Neuronal stem cell (in vitro differentiated cells): ENCODE measurements around the gene PPP3CA.

Source experiments
- DNase-seq: peaks from one replicate; pipeline ENCODE4 v3.0.0-alpha.2; 2013; ENCODE audit warnings: low spot score
- H2AFZ ChIP-seq: one replicate; pipeline ENCODE4 v1.6.1; 2013; ENCODE audit warnings: mild to moderate bottlenecking, low read length, inconsistent platforms
- H2AK5ac ChIP-seq: 2 replicates; pipeline ENCODE4 v1.6.1; 2013; ENCODE audit warnings: low read depth, mild to moderate bottlenecking, inconsistent platforms, low read length, moderate library complexity, mixed read lengths
- H2BK120ac ChIP-seq: 2 replicates; pipeline ENCODE4 v1.6.1; 2013; ENCODE audit warnings: low read depth, mild to moderate bottlenecking, inconsistent platforms, low read length, moderate library complexity, mixed read lengths
- H2BK12ac ChIP-seq: one replicate; pipeline ENCODE4 v1.6.1; 2013; ENCODE audit warnings: low read length, inconsistent platforms
- H2BK15ac ChIP-seq: 2 replicates; pipeline ENCODE4 v1.6.1; 2013; ENCODE audit warnings: mild to moderate bottlenecking, low read length, inconsistent platforms, mixed read lengths
- H2BK5ac ChIP-seq: one replicate; pipeline ENCODE4 v1.6.1; 2013; ENCODE audit warnings: inconsistent platforms, mild to moderate bottlenecking, low read length, moderate library complexity
- H3K14ac ChIP-seq: one replicate; pipeline ENCODE4 v1.6.1; 2013; ENCODE audit warnings: low read length, inconsistent platforms
- H3K18ac ChIP-seq: 2 replicates; pipeline ENCODE4 v1.6.1; 2013; ENCODE audit warnings: low read length, inconsistent platforms
- H3K23ac ChIP-seq: 2 replicates; pipeline ENCODE4 v1.6.1; 2013; ENCODE audit warnings: low read depth, mild to moderate bottlenecking, mixed read lengths, low read length, inconsistent platforms; ENCODE audit not compliant: poor library complexity
- H3K27ac ChIP-seq: replicated peaks from 3 replicates; pipeline ENCODE4 v1.5.1; 2013; ENCODE audit warnings: low read length, inconsistent platforms
- H3K27me3 ChIP-seq, 3 experiments: 2 replicates each; pipeline ENCODE4 v1.6.1; 2013; ENCODE audit warnings: low read length in 3 of 3, mild to moderate bottlenecking in 2 of 3, inconsistent platforms in 1 of 3, low read depth in 1 of 3, mixed read lengths in 1 of 3, moderate library complexity in 1 of 3; ENCODE audit not compliant: control insufficient read depth in 3 of 3, insufficient read depth in 3 of 3
- H3K36me3 ChIP-seq, 2 donors: replicated peaks in 1 of 2; 2 replicates each; pipeline ENCODE4 v1.6.1; 2013; ENCODE audit warnings: low read length in 2 of 2; ENCODE audit not compliant: control insufficient read depth in 2 of 2, insufficient read depth in 2 of 2
- H3K4ac ChIP-seq: 2 replicates; pipeline ENCODE4 v1.6.1; 2013; ENCODE audit warnings: inconsistent platforms, mild to moderate bottlenecking, low read length, moderate library complexity
- H3K4me1 ChIP-seq, 2 donors: 1 replicate in 1 of 2; 2 replicates in 1 of 2; pipeline ENCODE4 v1.6.1; 2013; ENCODE audit warnings: low read length in 2 of 2, low read depth in 1 of 2; ENCODE audit not compliant: control insufficient read depth in 2 of 2, insufficient read depth in 1 of 2
- H3K4me2 ChIP-seq: one replicate; pipeline ENCODE4 v1.6.1; 2013; ENCODE audit warnings: mild to moderate bottlenecking, low read length, inconsistent platforms; ENCODE audit not compliant: insufficient read depth, poor library complexity, severe bottlenecking
- H3K4me3 ChIP-seq, 2 donors: 2 replicates each; pipeline ENCODE4 v1.5.1; 2013; ENCODE audit warnings: low read length in 2 of 2, mild to moderate bottlenecking in 2 of 2, inconsistent platforms in 1 of 2, moderate library complexity in 1 of 2
- H3K79me1 ChIP-seq: one replicate; pipeline ENCODE4 v1.6.1; 2013; ENCODE audit warnings: low read depth, mild to moderate bottlenecking, inconsistent platforms, low read length, moderate library complexity
- H3K9ac ChIP-seq: one replicate; pipeline ENCODE4 v1.6.1; 2013; ENCODE audit warnings: mild to moderate bottlenecking, low read depth, low read length, inconsistent platforms; ENCODE audit not compliant: poor library complexity
- H3K9me3 ChIP-seq, 2 donors: replicated peaks in 1 of 2; 2 replicates each; pipeline versions ENCODE3 to v1.6.1; 2013; ENCODE audit warnings: low read length in 2 of 2, mild to moderate bottlenecking in 2 of 2, inconsistent platforms in 1 of 2, low read depth in 1 of 2, mixed read lengths in 1 of 2, moderate library complexity in 1 of 2; ENCODE audit not compliant: control insufficient read depth in 2 of 2, insufficient read depth in 1 of 2
- H4K8ac ChIP-seq: one replicate; pipeline ENCODE4 v1.6.1; 2013; ENCODE audit warnings: low read depth, mild to moderate bottlenecking, inconsistent platforms, low read length, moderate library complexity
- H4K91ac ChIP-seq: one replicate; pipeline ENCODE4 v1.6.1; 2013; ENCODE audit warnings: low read length, low read depth, mild to moderate bottlenecking, inconsistent platforms; ENCODE audit not compliant: poor library complexity
- WGBS, 2 donors: extraction: QIAGEN DNeasy Blood & Tissue Kit; methylation state at CpG; one replicate each; pipeline ENCODE4 v1.1.7; 2013; ENCODE audit warnings: missing lambda C conversion rate in 2 of 2, mixed read lengths in 1 of 2; ENCODE audit not compliant: insufficient read length in 2 of 2, insufficient replicate concordance in 1 of 2; ENCODE audit errors: extremely low coverage in 2 of 2; 5-methylcytosine and 5-hydroxymethylcytosine counted together

The PPP3CA gene

DNA sequence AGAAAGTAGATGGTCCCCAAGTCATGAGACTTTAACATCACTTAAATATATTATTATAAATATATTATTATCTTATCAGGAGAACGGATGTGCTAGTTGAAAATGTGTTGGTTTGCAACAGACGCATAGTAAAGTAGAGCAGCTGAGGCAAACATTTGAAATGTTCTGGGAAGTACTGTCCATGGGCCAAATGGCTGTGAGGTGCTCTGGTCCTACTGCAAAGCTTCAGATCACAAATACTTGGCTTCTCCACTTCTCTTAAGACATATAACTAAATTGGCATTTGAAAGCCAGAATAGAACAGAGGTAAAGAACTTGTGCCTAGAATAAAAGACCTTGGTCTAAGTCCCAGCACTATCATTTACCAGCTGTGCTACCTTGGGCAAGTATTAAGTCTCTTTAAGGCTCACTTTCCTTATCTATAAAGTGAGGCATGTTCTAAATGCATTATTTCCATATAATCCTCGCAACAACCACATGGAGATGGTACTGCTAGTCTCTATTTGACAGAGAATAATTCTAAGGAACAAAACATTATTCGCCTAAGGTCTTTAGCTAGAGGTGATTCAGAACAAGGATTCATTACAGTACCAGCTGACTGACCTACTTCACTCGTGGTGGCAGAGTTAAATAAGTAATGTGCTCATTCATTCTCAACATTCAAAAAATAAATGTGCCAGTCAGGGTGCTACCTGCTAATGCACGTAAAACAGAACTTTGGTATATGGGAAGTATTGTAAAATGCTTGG, 297.1 kb downstream of the PPP3CA start:
- Histone ChIP-seq H3K18ac (no peak overlapping the region), H3K27me3 (no peaks in the 10 kb centered on the region), H3K14ac (no peak overlapping the region), H3K79me1 (no peaks in the 10 kb centered on the region), H4K8ac (no peak overlapping the region), H3K23ac (no peak overlapping the region), H3K36me3 (no peaks in the 10 kb centered on the region), H2BK5ac (no peak overlapping the region), H4K91ac (no peak overlapping the region), H2AK5ac (no peak overlapping the region), H2BK12ac (no peak overlapping the region), H3K9me3 (no peaks in the 10 kb centered on the region), H2AFZ (no peak overlapping the region), H3K4ac (no peak overlapping the region), H2BK120ac (no peak overlapping the region), H3K4me2 (no peak overlapping the region), H3K4me3 (no peak overlapping the region), H3K9ac (no peak overlapping the region), H3K4me1 (peaks cover 0 to 9% of the 10 kb centered on the region in 2 donors), H3K27ac (no peak overlapping the region), H2BK15ac (no peak overlapping the region)
- no peak for DNase-seq
- WGBS, 2 donors, result no CpG with 5 or more reads among the region's 6 CpGs

DNA sequence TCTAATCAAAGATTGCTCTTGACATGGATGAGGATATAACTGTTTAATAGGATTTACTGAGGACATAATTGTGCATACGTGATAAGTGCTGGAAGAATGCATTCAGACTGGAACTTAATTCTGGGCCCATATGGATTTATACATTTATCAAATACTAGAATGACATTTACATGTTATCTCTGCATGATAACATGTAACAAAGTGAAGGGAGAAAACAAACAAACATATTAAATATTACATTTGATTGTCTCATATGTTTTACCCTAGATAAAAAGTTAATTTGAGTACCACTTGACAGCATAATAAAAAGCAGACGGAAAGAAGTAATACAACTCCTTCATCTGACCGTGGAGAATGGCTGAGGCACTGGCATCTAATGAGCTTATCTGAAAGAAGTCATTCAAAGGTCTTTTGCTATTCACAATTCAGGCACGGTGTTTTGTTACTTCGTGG, 297.8 kb downstream of the PPP3CA start:
- no CpG with 5 or more reads among the region's 5 CpGs for WGBS, 2 donors

DNA sequence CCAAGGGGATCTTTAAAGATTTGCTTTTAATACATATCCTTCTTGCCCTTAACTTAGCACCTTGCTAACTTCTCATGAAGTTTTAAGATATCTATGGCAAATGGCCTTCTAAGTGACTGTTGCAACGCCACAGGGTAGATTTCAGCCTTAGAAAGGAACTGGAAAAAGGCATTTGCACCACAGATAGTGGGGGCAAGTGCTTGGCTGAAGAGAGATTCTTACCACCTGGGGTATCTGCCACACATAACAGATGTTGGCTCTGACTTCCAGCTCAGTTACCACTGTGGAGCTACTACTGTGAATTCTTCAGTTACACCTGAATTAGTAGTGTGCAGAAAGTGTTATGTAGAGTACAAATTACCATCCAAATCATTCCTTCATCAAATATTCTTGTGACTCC, 302.6 kb downstream of the PPP3CA start:
- no peak overlapping the region for H4K8ac ChIP-seq
- no peak overlapping the region for H2AK5ac ChIP-seq
- no peaks in the 10 kb centered on the region for H3K79me1 ChIP-seq
- H3K4ac ChIP-seq, result no peak overlapping the region
- H3K4me1 ChIP-seq, result peaks cover 0 to 4% of the 10 kb centered on the region in 2 donors
- no peak overlapping the region for H3K18ac ChIP-seq
- no CpG with 5 or more reads among the region's 1 CpG for WGBS, 2 donors
- H2AFZ ChIP-seq, result no peak overlapping the region
- H3K27me3 ChIP-seq, result no peaks in the 10 kb centered on the region
- no peak overlapping the region for H3K14ac ChIP-seq
- no peaks in the 10 kb centered on the region for H3K36me3 ChIP-seq
- no peak overlapping the region for H2BK5ac ChIP-seq
- no peak overlapping the region for H2BK15ac ChIP-seq
- no peak overlapping the region for H3K23ac ChIP-seq
- H3K9ac ChIP-seq, result no peak overlapping the region
- H3K27ac ChIP-seq, result no peak overlapping the region
- H2BK120ac ChIP-seq, result no peak overlapping the region
- H4K91ac ChIP-seq, result no peak overlapping the region
- H2BK12ac ChIP-seq, result no peak overlapping the region
- no peak overlapping the region for H3K4me3 ChIP-seq
- H3K9me3 ChIP-seq, result no peaks in the 10 kb centered on the region
- no peak for DNase-seq
- H3K4me2 ChIP-seq, result no peak overlapping the region

More for the DNA sequence above, 297.8 kb downstream of the PPP3CA start:
- no peak overlapping the region for H4K91ac ChIP-seq
- no peak overlapping the region for H2BK5ac ChIP-seq
- no peak overlapping the region for H3K14ac ChIP-seq
- H3K9ac ChIP-seq, result no peak overlapping the region
- no peak overlapping the region for H2BK15ac ChIP-seq
- no peak overlapping the region for H2AK5ac ChIP-seq
- H4K8ac ChIP-seq, result no peak overlapping the region
- no peak overlapping the region for H2BK12ac ChIP-seq
- H3K4me1 ChIP-seq, result peaks cover 0 to 12% of the 10 kb centered on the region in 2 donors
- no peak overlapping the region for H3K4me2 ChIP-seq
- H3K4me3 ChIP-seq, result no peak overlapping the region
- H3K36me3 ChIP-seq, result no peaks in the 10 kb centered on the region
- no peak overlapping the region for H2BK120ac ChIP-seq
- H3K18ac ChIP-seq, result no peak overlapping the region
- no peaks in the 10 kb centered on the region for H3K9me3 ChIP-seq
- no peaks in the 10 kb centered on the region for H3K79me1 ChIP-seq
- H3K23ac ChIP-seq, result no peak overlapping the region
- no peaks in the 10 kb centered on the region for H3K27me3 ChIP-seq
- no peak overlapping the region for H2AFZ ChIP-seq
- no peak overlapping the region for H3K4ac ChIP-seq
- H3K27ac ChIP-seq, result no peak overlapping the region
- DNase-seq, result no peak

- peaks cover 0 to 2% of the 10 kb centered on the region in 2 donors for H3K36me3 ChIP-seq
- H3K4ac ChIP-seq, result no peak overlapping the region
- no peak overlapping the region for H3K18ac ChIP-seq
- H3K79me1 ChIP-seq, result no peaks in the 10 kb centered on the region
- H4K8ac ChIP-seq, result no peak overlapping the region
- no peak overlapping the region for H2AFZ ChIP-seq
- no peak overlapping the region for H4K91ac ChIP-seq
- H3K9ac ChIP-seq, result no peak overlapping the region
- no peak overlapping the region for H2BK12ac ChIP-seq
- peaks cover 0 to 4% of the 10 kb centered on the region in 2 donors for H3K4me1 ChIP-seq
- H3K27me3 ChIP-seq, result no peaks in the 10 kb centered on the region
- H3K23ac ChIP-seq, result no peak overlapping the region
- no peak overlapping the region for H3K27ac ChIP-seq
- H3K14ac ChIP-seq, result no peak overlapping the region
- DNase-seq, result no peak
- no CpG with 5 or more reads among the region's 1 CpG for WGBS, 2 donors
- no peak overlapping the region for H3K4me3 ChIP-seq
- no peak overlapping the region for H2BK15ac ChIP-seq
- H3K4me2 ChIP-seq, result no peak overlapping the region
- H2AK5ac ChIP-seq, result no peak overlapping the region
- no peaks in the 10 kb centered on the region for H3K9me3 ChIP-seq
- H2BK5ac ChIP-seq, result no peak overlapping the region
- H2BK120ac ChIP-seq, result no peak overlapping the region
Measured at GRCh38 chr4:101042847-101043246, 304.5 kb downstream of the PPP3CA start.
